Erythroblast (primary cell): Measurements from ENCODE around the gene LECT2.

Experiments
- DNase-seq, 2 experiments: peaks; one replicate each; lab custom pipeline; 2025; lab: John Stamatoyannopoulos, UW
- GATA1 ChIP-seq: IDR thresholded peaks from 2 replicates; pipeline ENCODE4 v1.6.1; 2011; ENCODE audit warnings: low read depth, mild to moderate bottlenecking, control low read depth, low read length, moderate library complexity
- POLR2A ChIP-seq: IDR thresholded peaks from 2 replicates; pipeline ENCODE4 v1.6.1; 2011; ENCODE audit warnings: mild to moderate bottlenecking, low read length

LECT2 gene

GRCh38 chr5:135954899-135955298 is at the start of gene LECT2:
Gene LECT2, minus strand, starts transcription at chr5:135954983. Its CDS starts 150 bp downstream, at chr5:135954833.
- no peak for DNase-seq
- TF ChIP-seq GATA1 = no peak
- TF ChIP-seq POLR2A = no peak

GRCh38 chr5:136004436-136004835 is 49.7 kb upstream of the LECT2 start:
- no peak for TF ChIP-seq GATA1
- no peak for TF ChIP-seq POLR2A
- DNase-seq = no peak

GRCh38 chr5:136001466-136001981 is 46.7 kb upstream of the LECT2 start:
- TF ChIP-seq GATA1 (no peak), POLR2A (no peak)
- no peak for DNase-seq

GRCh38 chr5:136000932-136001331 is 46.1 kb upstream of the LECT2 start:
- no peak for DNase-seq
- TF ChIP-seq POLR2A = no peak
- TF ChIP-seq GATA1 = no peak

DNA sequence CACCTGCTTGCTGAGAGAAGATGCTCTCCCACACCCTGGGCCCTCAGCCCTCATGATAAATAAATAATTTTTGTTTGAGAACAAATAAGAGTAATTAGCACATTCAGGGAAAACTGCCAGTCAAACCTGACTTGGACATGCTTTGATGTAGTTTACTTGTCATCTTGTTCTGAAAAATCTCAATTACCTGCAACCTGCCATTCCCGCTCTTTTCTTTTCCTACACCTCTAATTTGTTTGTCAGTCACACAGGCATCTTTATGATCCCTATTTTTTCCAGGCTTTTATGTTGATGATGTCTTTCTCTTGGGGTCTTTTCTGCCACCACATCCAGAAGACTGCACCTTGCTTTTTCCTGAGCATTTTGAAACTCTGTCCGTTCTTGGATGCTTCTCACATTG is 45.4 kb upstream of the LECT2 start:
- TF ChIP-seq GATA1 = no peak
- TF ChIP-seq POLR2A = no peak

GRCh38 chr5:135999406-136000139 is 44.8 kb upstream of the LECT2 start:
- TF ChIP-seq GATA1 (no peak), POLR2A (no peak)
- DNase-seq = no peak

More for the DNA sequence above, 45.4 kb upstream of the LECT2 start:
- DNase-seq = no peak

DNA sequence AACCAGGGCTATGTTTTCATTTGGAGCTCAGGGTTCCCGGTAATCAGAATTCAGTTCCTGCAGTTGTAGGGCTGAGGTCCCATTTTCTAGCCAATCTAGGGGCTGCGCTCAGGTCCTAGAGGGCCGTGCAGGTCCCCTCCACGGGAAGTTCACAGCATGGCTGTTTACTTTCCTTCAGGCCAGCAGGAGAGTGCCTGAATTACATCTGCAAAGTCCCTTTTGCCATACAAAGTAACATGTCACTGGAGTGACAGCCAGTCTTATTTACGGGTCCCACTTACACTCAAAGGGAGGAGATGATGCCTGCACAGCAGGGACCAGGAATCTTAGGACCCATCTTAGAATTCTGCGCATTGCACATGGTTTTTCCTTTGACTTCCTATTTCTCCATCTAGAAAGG is 44.1 kb upstream of the LECT2 start:
- no peak for DNase-seq
- TF ChIP-seq POLR2A (no peak), GATA1 (no peak)

- DNase-seq = no peak
- TF ChIP-seq POLR2A (no peak), GATA1 (no peak)
Measured at GRCh38 chr5:135997673-135998335, 43.0 kb upstream of the LECT2 start.

GRCh38 chr5:135996611-135997010 is 41.8 kb upstream of the LECT2 start:
- no peak for DNase-seq

DNA sequence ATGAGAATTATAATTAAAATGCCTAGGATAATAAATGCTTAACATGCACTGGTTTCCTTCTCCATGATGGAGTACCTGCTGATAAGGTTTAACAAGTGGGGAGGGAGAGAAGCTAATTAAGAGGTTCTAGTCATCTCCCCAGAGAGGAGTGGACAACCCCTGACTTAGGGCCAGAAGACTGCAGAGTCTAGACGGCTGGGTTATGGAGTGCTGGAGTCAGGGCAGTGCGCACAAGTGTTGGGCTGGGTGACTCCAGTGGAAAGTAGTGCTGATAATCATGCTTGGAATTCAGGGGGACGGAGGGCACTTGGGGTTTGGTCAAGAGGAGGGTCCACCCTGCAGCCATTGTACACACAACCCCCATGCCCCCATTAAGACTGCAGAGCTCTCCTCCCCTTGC is 41.2 kb upstream of the LECT2 start:
- no peak for DNase-seq
- no peak for TF ChIP-seq POLR2A
- TF ChIP-seq GATA1 = no peak

More at GRCh38 chr5:135996611-135997010, 41.8 kb upstream of the LECT2 start:
- TF ChIP-seq POLR2A (no peak), GATA1 (no peak)

DNA sequence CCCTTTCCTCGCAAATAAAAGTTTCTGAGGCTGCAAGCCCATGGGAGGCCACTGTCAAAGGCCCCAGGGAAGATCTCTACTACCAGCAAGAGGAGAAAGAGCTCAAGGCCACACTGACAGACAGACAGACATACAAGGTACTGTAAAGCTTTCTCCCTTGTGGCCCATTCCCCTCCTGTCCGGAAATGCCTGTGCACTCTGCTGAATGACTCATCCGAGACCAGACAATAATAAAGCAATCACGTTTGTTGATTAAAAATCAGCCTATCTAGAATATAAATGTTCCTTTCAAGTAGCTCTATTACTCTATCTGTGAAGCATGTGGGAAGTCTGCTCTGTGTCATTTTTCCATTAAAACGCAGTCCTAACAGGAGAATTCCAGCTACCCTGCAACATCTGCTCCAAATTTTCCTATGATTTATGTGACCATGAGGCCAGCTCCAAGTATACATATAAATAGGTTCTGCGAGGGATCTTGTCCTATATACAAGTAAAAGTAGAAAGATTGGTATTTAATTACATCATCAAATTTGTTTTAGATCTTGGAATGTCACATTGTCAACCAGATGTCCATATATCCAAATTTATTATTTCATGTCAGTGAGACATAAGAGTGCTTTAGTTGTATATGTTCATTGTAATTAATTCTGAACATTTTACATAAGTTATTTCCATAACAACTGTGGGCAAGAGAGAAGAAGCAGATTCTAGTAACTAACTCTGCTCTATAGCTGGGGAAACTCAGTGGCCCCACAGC is 39.3 kb upstream of the LECT2 start:
- no peak for DNase-seq
- no peak for TF ChIP-seq GATA1
- no peak for TF ChIP-seq POLR2A

GRCh38 chr5:135993335-135993879 is 38.6 kb upstream of the LECT2 start:
- TF ChIP-seq GATA1 = no peak
- no peak for TF ChIP-seq POLR2A

DNA sequence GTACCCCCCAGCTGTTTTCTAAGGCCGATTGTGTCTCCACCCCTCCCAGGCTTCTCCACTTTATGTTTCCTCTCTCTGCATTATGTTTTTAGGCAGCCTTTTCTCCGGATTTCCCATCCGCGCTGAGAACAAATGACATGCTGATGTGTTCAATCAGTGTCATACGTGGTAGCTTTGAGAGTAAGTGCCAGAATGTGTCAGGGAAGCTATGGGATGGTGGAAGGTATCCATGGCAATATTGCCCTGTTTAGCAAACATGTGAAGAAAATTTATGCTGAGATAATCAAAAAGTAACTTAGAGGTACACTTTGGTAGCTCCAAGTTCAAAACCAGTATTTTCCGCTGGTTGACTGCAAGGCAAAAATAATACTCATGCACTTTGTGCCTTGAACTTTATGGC is 36.6 kb upstream of the LECT2 start:
- DNase-seq = no peak
- TF ChIP-seq POLR2A = no peak
- TF ChIP-seq GATA1 = no peak

More at GRCh38 chr5:135993335-135993879, 38.6 kb upstream of the LECT2 start:
- DNase-seq = no peak

- no peak for DNase-seq
- no peak for TF ChIP-seq GATA1
- TF ChIP-seq POLR2A = no peak
Measured at GRCh38 chr5:135990528-135991255, 35.9 kb upstream of the LECT2 start.
